PC-3 (cell line): ENCODE results near the gene SLF2. TPM values are rescaled to one million over a fixed set of nuclear protein-coding genes. Genes with fewer than 3 reads are reported as not detected.

Source experiments
- ATAC-seq: fragments of 200-7000 bp; cut with Tn5 transposase; 2 replicates; pipeline ENCODE4 v1.9.1; 2020; ENCODE audit warnings: mild to moderate bottlenecking, moderate library complexity
- BruUV-seq: library from RNA; stranded (reverse); fragments of 400-500 nt; replicated peaks from 2 replicates; lab custom pipeline; 2021; lab: Mats Ljungman, UMichigan
- CTCF ChIA-PET: fragments of 300-600 bp; sonication (Branson Sonifier 250); formaldehyde crosslinking; loops from one replicate; lab custom pipeline; 2022; ENCODE audit warnings: antibody characterized with exemption; lab: Charles Lee
- POLR2A ChIA-PET: fragments of 300-600 bp; sonication (Branson Sonifier 250); formaldehyde crosslinking; loops from one replicate; lab custom pipeline; 2022; ENCODE audit warnings: antibody characterized with exemption; ENCODE audit not compliant: unreplicated experiment; lab: Charles Lee
- DNase-seq: peaks from one replicate; pipeline ENCODE4 v3.0.0-alpha.2; 2015
- H2AFZ ChIP-seq: fragments of 300-600 bp; sonication (generic); 2 replicates; pipeline ENCODE4 v1.6.0; 2016; ENCODE audit warnings: antibody characterized with exemption, low read length
- H3F3A ChIP-seq: fragments of 300-600 bp; sonication (generic); one replicate; pipeline ENCODE4 v1.6.0; 2017; ENCODE audit warnings: antibody characterized with exemption, low read length, control low read depth, mild to moderate bottlenecking; ENCODE audit not compliant: unreplicated experiment
- H3K27ac ChIP-seq: fragments of 300-600 bp; sonication (generic); 2 replicates; pipeline ENCODE4 v1.5.1; 2016; ENCODE audit warnings: mild to moderate bottlenecking, low read length
- H3K27me3 ChIP-seq: fragments of 300-600 bp; sonication (generic); 2 replicates; pipeline ENCODE4 v1.6.1; 2016; ENCODE audit warnings: low read length, mixed read lengths
- H3K36me3 ChIP-seq: fragments of 300-600 bp; sonication (generic); 2 replicates; pipeline ENCODE4 v1.6.1; 2016; ENCODE audit warnings: low read depth, mixed run types, low read length, mixed read lengths
- H3K4me1 ChIP-seq: fragments of 300-600 bp; sonication (generic); 2 replicates; pipeline ENCODE4 v1.5.1; 2016; ENCODE audit warnings: low read length; ENCODE audit not compliant: insufficient read depth
- H3K4me2 ChIP-seq: fragments of 300-600 bp; sonication (generic); 2 replicates; pipeline ENCODE4 v1.6.0; 2016; ENCODE audit warnings: low read length
- H3K4me3 ChIP-seq: fragments of 300-600 bp; sonication (generic); 2 replicates; pipeline ENCODE4 v1.5.1; 2016; ENCODE audit warnings: mild to moderate bottlenecking, low read length, mixed read lengths
- H3K79me2 ChIP-seq: fragments of 300-600 bp; sonication (generic); 2 replicates; pipeline ENCODE4 v1.6.1; 2017; ENCODE audit warnings: low read length, mixed read lengths
- H3K9ac ChIP-seq: fragments of 300-600 bp; sonication (generic); 2 replicates; pipeline ENCODE4 v1.6.0; 2016; ENCODE audit warnings: mild to moderate bottlenecking, low read length
- H3K9me2 ChIP-seq: fragments of 300-600 bp; sonication (generic); replicated peaks from 2 replicates; pipeline ENCODE4 v1.6.1; 2016; ENCODE audit warnings: mixed run types, low read length, mixed read lengths
- H3K9me3 ChIP-seq: fragments of 300-600 bp; sonication (generic); 2 replicates; pipeline ENCODE4 v1.6.1; 2016; ENCODE audit warnings: low read length, mixed read lengths
- H4K20me1 ChIP-seq: fragments of 300-600 bp; sonication (generic); 2 replicates; pipeline ENCODE4 v1.6.1; 2016; ENCODE audit warnings: low read length, mixed read lengths
- EZH2 ChIP-seq: fragments of 300-600 bp; sonication (generic); IDR thresholded peaks from one replicate; pipeline ENCODE4 v1.6.1; 2017; ENCODE audit warnings: antibody characterized with exemption, mild to moderate bottlenecking, low read length; ENCODE audit not compliant: unreplicated experiment
- EZH2phosphoT487 ChIP-seq: fragments of 300-600 bp; sonication (generic); IDR thresholded peaks from 2 replicates; pipeline ENCODE4 v1.6.1; 2018; ENCODE audit warnings: mild to moderate bottlenecking, antibody characterized with exemption, low read length, borderline replicate concordance
- intact Hi-C: fragments of 100-400 bp; cut with micrococcal nuclease; formaldehyde crosslinking; loops from 2 replicates; pipeline ENCODE4 v1.9.0; 2023
- total RNA-seq: library from RNA; depleted of rRNA; stranded (reverse); fragments of >200 nt; gene quantifications from 2 replicates; pipeline ENCODE4 v1.2.3, GENCODE V29; 2014
- TF ChIP-seq, protein P1 (sequence below): fragments of 300-600 bp; sonication (generic); conservative IDR thresholded peaks from 2 replicates; pipeline ENCODE4 v1.5.1; 2017; ENCODE audit warnings: antibody characterized with exemption, low read depth, mild to moderate bottlenecking, low read length

Gene SLF2
- total RNA-seq, 1 experiment from 2014 or later, result 19.5 TPM

DNA sequence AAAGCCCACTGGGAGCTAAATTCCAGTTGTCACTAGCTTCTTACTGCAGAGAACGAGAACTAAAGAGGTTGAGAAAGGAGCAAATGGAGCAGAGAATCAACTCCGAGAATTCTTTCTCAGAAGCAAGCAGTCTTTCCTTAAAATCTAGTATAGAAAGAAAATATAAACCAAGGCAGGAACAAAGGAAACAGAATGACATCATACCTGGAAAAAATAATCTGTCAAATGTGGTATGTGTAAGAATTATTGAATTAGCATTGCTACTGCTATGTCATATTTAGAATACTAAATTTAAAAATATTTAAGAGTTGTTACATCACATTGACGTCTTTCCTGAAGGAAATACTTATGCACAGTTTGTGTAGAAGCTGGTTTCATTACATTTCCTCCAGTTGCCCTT is 4.3 kb downstream of the SLF2 start:
- H2AFZ ChIP-seq, result no peak overlapping the region
- H3K4me3 ChIP-seq, result no peak overlapping the region
- peaks cover 17% of the 10 kb centered on the region for H4K20me1 ChIP-seq
- peaks cover 22% of the 10 kb centered on the region for H3K36me3 ChIP-seq
- no TSS peak for BruUV-seq
- H3F3A ChIP-seq, result no peaks in the 10 kb centered on the region
- no peak overlapping the region for H3K9ac ChIP-seq
- H3K27me3 ChIP-seq, result no peaks in the 10 kb centered on the region
- intact Hi-C loops, result no loop called here
- ChIA-PET CTCF (no interaction called here), POLR2A (no interaction called here)
- no peaks in the 10 kb centered on the region for H3K9me3 ChIP-seq
- H3K4me1 ChIP-seq, result peaks cover 12% of the 10 kb centered on the region
- peaks cover 32% of the 10 kb centered on the region for H3K79me2 ChIP-seq
- ATAC-seq (no peak), DNase-seq (no peak)
- TF ChIP-seq EZH2phosphoT487, result no peak
- no peak for TF ChIP-seq EZH2
- TF ChIP-seq, protein P1, sequence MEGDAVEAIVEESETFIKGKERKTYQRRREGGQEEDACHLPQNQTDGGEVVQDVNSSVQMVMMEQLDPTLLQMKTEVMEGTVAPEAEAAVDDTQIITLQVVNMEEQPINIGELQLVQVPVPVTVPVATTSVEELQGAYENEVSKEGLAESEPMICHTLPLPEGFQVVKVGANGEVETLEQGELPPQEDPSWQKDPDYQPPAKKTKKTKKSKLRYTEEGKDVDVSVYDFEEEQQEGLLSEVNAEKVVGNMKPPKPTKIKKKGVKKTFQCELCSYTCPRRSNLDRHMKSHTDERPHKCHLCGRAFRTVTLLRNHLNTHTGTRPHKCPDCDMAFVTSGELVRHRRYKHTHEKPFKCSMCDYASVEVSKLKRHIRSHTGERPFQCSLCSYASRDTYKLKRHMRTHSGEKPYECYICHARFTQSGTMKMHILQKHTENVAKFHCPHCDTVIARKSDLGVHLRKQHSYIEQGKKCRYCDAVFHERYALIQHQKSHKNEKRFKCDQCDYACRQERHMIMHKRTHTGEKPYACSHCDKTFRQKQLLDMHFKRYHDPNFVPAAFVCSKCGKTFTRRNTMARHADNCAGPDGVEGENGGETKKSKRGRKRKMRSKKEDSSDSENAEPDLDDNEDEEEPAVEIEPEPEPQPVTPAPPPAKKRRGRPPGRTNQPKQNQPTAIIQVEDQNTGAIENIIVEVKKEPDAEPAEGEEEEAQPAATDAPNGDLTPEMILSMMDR, result no peak
- H3K27ac ChIP-seq, result no peak overlapping the region
- H3K4me2 ChIP-seq, result no peak overlapping the region
- H3K9me2 ChIP-seq, result no peaks in the 10 kb centered on the region

DNA sequence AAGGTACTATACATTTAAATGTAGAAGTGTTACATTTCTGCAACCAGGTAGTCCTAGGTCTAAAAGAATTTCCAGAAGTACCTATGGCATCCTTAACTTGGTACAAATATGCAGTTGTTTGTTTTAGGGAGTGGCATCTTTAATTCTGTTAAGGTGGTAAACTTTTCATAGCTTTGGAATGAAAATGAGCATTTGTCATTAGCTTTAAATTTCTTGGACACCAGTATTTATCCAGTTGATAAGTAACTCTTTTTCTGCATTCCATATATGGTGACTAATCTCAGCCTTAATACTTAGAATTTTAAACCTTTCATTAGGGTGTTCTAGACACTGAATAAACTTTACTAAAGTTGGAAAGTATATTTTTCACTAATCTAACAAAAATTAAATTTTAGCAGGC is 10.8 kb downstream of the SLF2 start:
- H3K4me2 ChIP-seq, result no peak overlapping the region
- POLR2A ChIA-PET, result no interaction called here
- intact Hi-C loops, result no loop called here

DNA sequence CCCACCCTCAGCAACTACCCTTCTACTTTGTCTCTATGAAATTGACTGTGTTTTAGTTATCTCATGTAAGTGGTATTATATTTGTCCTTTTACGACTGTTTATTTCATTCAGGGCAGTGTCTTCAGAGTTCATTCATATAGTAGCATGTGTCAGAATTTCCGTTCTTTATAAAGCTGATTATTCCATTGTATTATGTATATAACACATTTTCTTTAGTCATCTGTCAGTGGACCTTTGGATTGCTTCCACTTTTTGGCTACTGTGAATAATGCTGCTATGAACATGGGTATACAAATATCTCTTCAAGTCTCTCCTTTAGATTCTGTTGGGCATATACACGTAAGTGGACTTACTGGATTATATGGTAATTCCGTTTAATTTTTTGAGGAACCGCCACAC is 14.5 kb downstream of the SLF2 start:
- no peak overlapping the region for H3K4me3 ChIP-seq
- no peak for DNase-seq
- H4K20me1 ChIP-seq, result no peaks in the 10 kb centered on the region
- no peaks in the 10 kb centered on the region for H3K9me3 ChIP-seq
- H3K79me2 ChIP-seq, result no peaks in the 10 kb centered on the region
- H3K4me2 ChIP-seq, result no peak overlapping the region
- intact Hi-C loops, result no loop called here
- TF ChIP-seq, protein P1, result no peak
- no peak for TF ChIP-seq EZH2phosphoT487
- TF ChIP-seq EZH2, result no peak
- no peaks in the 10 kb centered on the region for H3K27me3 ChIP-seq
- ChIA-PET POLR2A (no interaction called here), CTCF (no interaction called here)
- H3K4me1 ChIP-seq, result no peaks in the 10 kb centered on the region
- no peaks in the 10 kb centered on the region for H3K9me2 ChIP-seq
- BruUV-seq, result no TSS peak
- no peaks in the 10 kb centered on the region for H3F3A ChIP-seq
- H3K36me3 ChIP-seq, result peaks cover 57% of the 10 kb centered on the region
- H2AFZ ChIP-seq, result no peak overlapping the region
- H3K27ac ChIP-seq, result no peak overlapping the region
- ATAC-seq, result no peak
- H3K9ac ChIP-seq, result no peak overlapping the region

More for the DNA sequence above, 10.8 kb downstream of the SLF2 start:
- CTCF ChIA-PET, result no interaction called here
- Histone ChIP-seq H3K4me1 (no peaks in the 10 kb centered on the region), H3K79me2 (no peaks in the 10 kb centered on the region), H2AFZ (no peak overlapping the region), H3K36me3 (peaks cover 37% of the 10 kb centered on the region), H3F3A (no peaks in the 10 kb centered on the region), H3K27ac (no peak overlapping the region), H3K9ac (no peak overlapping the region), H4K20me1 (no peaks in the 10 kb centered on the region), H3K9me2 (no peaks in the 10 kb centered on the region), H3K4me3 (no peak overlapping the region), H3K9me3 (no peaks in the 10 kb centered on the region), H3K27me3 (no peaks in the 10 kb centered on the region)
- TF ChIP-seq, protein P1, result no peak
- TF ChIP-seq EZH2 (no peak), EZH2phosphoT487 (no peak)
- peak; percentile 59 for ATAC-seq
- peak; percentile 32 for DNase-seq
- BruUV-seq, result no TSS peak
